SK-N-SH (cell line): ENCODE data around the gene SLC4A2. TPM values are rescaled to one million over a fixed set of nuclear protein-coding genes. Genes with fewer than 3 reads are reported as not detected.

Experiments used
- CTCF ChIA-PET: fragments of 300-600, 350-600 bp; formaldehyde crosslinking; extraction: SDS; loops from one replicate; lab custom pipeline; 2021; lab: Yijun Ruan, JAX
- POLR2A ChIA-PET: fragments of 350-600 bp; sonication (Branson Sonifier 250); formaldehyde crosslinking; extraction: SDS; loops from one replicate; lab custom pipeline; 2020; ENCODE audit warnings: antibody characterized with exemption, inconsistent platforms; lab: Yijun Ruan, JAX
- DNase-seq: peaks from one replicate; pipeline ENCODE4 v3.0.0; 2012
- H2AFZ ChIP-seq: fragments of 200-600 bp; sonication (generic); 2 replicates; pipeline ENCODE4 v1.8.1; 2016; ENCODE audit warnings: antibody characterized with exemption, mild to moderate bottlenecking, low read depth
- H3F3A ChIP-seq: fragments of 200-600 bp; sonication (generic); replicated peaks from 2 replicates; pipeline ENCODE3; 2016; ENCODE audit warnings: antibody characterized with exemption, mild to moderate bottlenecking; ENCODE audit not compliant: insufficient read depth
- H3K27ac ChIP-seq, 2 experiments: fragments of 200-500 bp in 1 of 2; fragments of 200-600 bp in 1 of 2; sonication (Bioruptor generic) in 1 of 2; sonication (generic), shearing (Covaris generic) in 1 of 2; 2 replicates each; pipeline versions ENCODE4 v1.5.1 to v1.6.1; 2014 to 2016; ENCODE audit warnings: low read depth in 2 of 2, inconsistent platforms in 1 of 2, low read length in 1 of 2, mild to moderate bottlenecking in 1 of 2, mixed read lengths in 1 of 2
- H3K27me3 ChIP-seq: fragments of 200-600 bp; sonication (generic), shearing (Covaris generic); 2 replicates; pipeline ENCODE4 v1.6.1; 2016; ENCODE audit warnings: mixed run types; ENCODE audit not compliant: insufficient read depth
- H3K36me3 ChIP-seq, 2 experiments: fragments of 200-500 bp in 1 of 2; fragments of 200-600 bp in 1 of 2; sonication (Bioruptor generic) in 1 of 2; sonication (generic) in 1 of 2; replicated peaks in 1 of 2; 2 replicates each; pipeline versions ENCODE3 to v1.5.1; 2014 to 2016; ENCODE audit warnings: low read length in 1 of 2, mild to moderate bottlenecking in 1 of 2; ENCODE audit not compliant: insufficient read depth in 2 of 2, control insufficient read depth in 1 of 2
- H3K4me1 ChIP-seq, 2 experiments: fragments of 200-500 bp in 1 of 2; fragments of 200-600 bp in 1 of 2; sonication (Bioruptor generic) in 1 of 2; sonication (generic), shearing (Covaris generic) in 1 of 2; 2 replicates each; pipeline versions ENCODE4 v1.5.1 to v1.6.1; 2014 to 2016; ENCODE audit warnings: low read depth in 1 of 2, low read length in 1 of 2, mixed run types in 1 of 2; ENCODE audit not compliant: insufficient read depth in 2 of 2, control insufficient read depth in 1 of 2
- H3K4me2 ChIP-seq: fragments of 200-600 bp; sonication (generic), shearing (Covaris generic); 2 replicates; pipeline ENCODE4 v1.6.1; 2017; ENCODE audit warnings: mixed run types
- H3K4me3 ChIP-seq, 2 experiments: fragments of 200-500 bp in 1 of 2; fragments of 200-600 bp in 1 of 2; sonication (Bioruptor generic) in 1 of 2; sonication (generic), shearing (Covaris generic) in 1 of 2; 2 replicates each; pipeline versions ENCODE4 v1.5.1 to v1.8.1; 2014 to 2016; ENCODE audit warnings: low read depth in 2 of 2, inconsistent platforms in 1 of 2, low read length in 1 of 2, mild to moderate bottlenecking in 1 of 2, mixed read lengths in 1 of 2, moderate library complexity in 1 of 2
- H3K79me2 ChIP-seq: fragments of 200-600 bp; sonication (generic); 2 replicates; pipeline ENCODE4 v1.8.1; 2017; ENCODE audit warnings: mild to moderate bottlenecking; ENCODE audit not compliant: insufficient read depth
- H3K9ac ChIP-seq: fragments of 200-600 bp; sonication (generic); 2 replicates; pipeline ENCODE4 v1.6.1; 2017; ENCODE audit warnings: mixed run types
- H3K9me2 ChIP-seq: fragments of 200-600 bp; sonication (generic); 2 replicates; pipeline ENCODE4 v1.6.1; 2017; ENCODE audit warnings: mixed run types
- H3K9me3 ChIP-seq: fragments of 200-600 bp; sonication (generic); 2 replicates; pipeline ENCODE4 v1.6.1; 2017; ENCODE audit warnings: mixed run types, mild to moderate bottlenecking, moderate library complexity
- H4K20me1 ChIP-seq: fragments of 200-600 bp; sonication (generic); 2 replicates; pipeline ENCODE4 v1.6.1; 2017; ENCODE audit warnings: mild to moderate bottlenecking, mixed run types; ENCODE audit not compliant: insufficient read depth
- CTCF ChIP-seq: fragments of 200-600 bp; sonication (generic); IDR thresholded peaks from 2 replicates; pipeline ENCODE4 v1.6.1; 2017; ENCODE audit warnings: antibody characterized with exemption, mild to moderate bottlenecking, moderate library complexity
- ELF1 ChIP-seq: IDR thresholded peaks from 2 replicates; pipeline ENCODE4 v1.4.0; 2012
- IRF3 ChIP-seq: fragments of 150-350 bp; IDR thresholded peaks from 2 replicates; pipeline ENCODE4 v1.6.1; 2016; ENCODE audit warnings: mild to moderate bottlenecking, low read depth, low read length
- NRF1 ChIP-seq: IDR thresholded peaks from 2 replicates; pipeline ENCODE4 v1.6.1; 2012; ENCODE audit warnings: low read depth, mild to moderate bottlenecking, low read length
- RCOR1 ChIP-seq: fragments of 150-350 bp; IDR thresholded peaks from 2 replicates; pipeline ENCODE4 v1.6.1; 2017; ENCODE audit warnings: antibody characterized with exemption, low read length
- REST ChIP-seq: IDR thresholded peaks from 2 replicates; pipeline ENCODE4 v1.6.1; 2012; ENCODE audit warnings: mild to moderate bottlenecking, low read depth, low read length, moderate library complexity
- RFX5 ChIP-seq: IDR thresholded peaks from 2 replicates; pipeline ENCODE4 v1.6.1; 2012; ENCODE audit warnings: mild to moderate bottlenecking, improper control_type of control experiment, low read length
- TEAD4 ChIP-seq: IDR thresholded peaks from 2 replicates; pipeline ENCODE4 v1.4.0; 2012; ENCODE audit warnings: mild to moderate bottlenecking, borderline replicate concordance; ENCODE audit not compliant: insufficient read depth
- USF1 ChIP-seq: IDR thresholded peaks from 2 replicates; pipeline ENCODE4 v1.4.0; 2012; ENCODE audit warnings: low read depth, borderline replicate concordance
- YY1 ChIP-seq: IDR thresholded peaks from 2 replicates; pipeline ENCODE4 v1.4.0; 2012; ENCODE audit warnings: low read depth, mild to moderate bottlenecking
- WGBS: methylation state at CpG from one replicate; pipeline ENCODE4 v1.1.6; 2017; ENCODE audit warnings: low lambda C conversion rate; 5-methylcytosine and 5-hydroxymethylcytosine counted together
- polyA plus RNA-seq, 3 experiments: library from polyadenylated mRNA; depleted of rRNA; stranded (reverse); fragments of >200 nt; gene quantifications; 2 replicates each; pipeline ENCODE4 v1.2.3, GENCODE V29; 2012

The SLC4A2 gene
- polyA plus RNA-seq, 1 of the 3 experiments (the other 2 are of a cell fraction) = 167 TPM

- DNase-seq = no peak
- H3K4me1 ChIP-seq = peaks cover 15 to 26% of the 10 kb centered on the region in 2 experiments
- no peak overlapping the region for H2AFZ ChIP-seq
- no peak overlapping the region for H3K4me3 ChIP-seq
- no peak overlapping the region for H3K27ac ChIP-seq
- ChIA-PET POLR2A (no interaction called here), CTCF (interaction anchor here (0.8 to 21.3 kb wide), 9 partner anchors 17 to 112 kb away, joined by 3 to 474 read pairs (median 3); no protein-coding TSS in a partner anchor)
- H3F3A ChIP-seq = peaks cover 15% of the 10 kb centered on the region
- H3K9me2 ChIP-seq = no peaks in the 10 kb centered on the region
- peaks cover 94% of the 10 kb centered on the region for H4K20me1 ChIP-seq
- H3K9ac ChIP-seq = no peak overlapping the region
- H3K36me3 ChIP-seq = peaks cover 3 to 11% of the 10 kb centered on the region in 2 experiments
- 98% methylated on average over 14 of the region's 14 CpGs for WGBS
- TF ChIP-seq USF1 (no peak), CTCF (no peak), RFX5 (no peak), TEAD4 (no peak), REST (no peak), IRF3 (no peak), RCOR1 (no peak), ELF1 (no peak), NRF1 (no peak), YY1 (no peak)
- H3K9me3 ChIP-seq = no peaks in the 10 kb centered on the region
- H3K27me3 ChIP-seq = no peaks in the 10 kb centered on the region
- H3K79me2 ChIP-seq = peaks cover 100% of the 10 kb centered on the region
- H3K4me2 ChIP-seq = no peak overlapping the region
These were observed 32.6 kb downstream of the SLC4A2 start for GRCh38 chr7:151091988-151092387.
